ENCODE data around the gene MT3.
A peak's percentile ranks its signal among the peaks of the same experiment; 100 is the strongest.

MT3 gene

GRCh38 chr16:56632156-56632847, 43.0 kb downstream of the MT3 start, which contains the start of gene MT1M:
Gene MT1M (plus strand): TSS chr16:56632659. CDS start chr16:56632732, 73 bp downstream.
- peak; percentile 48 for DNase-seq

GRCh38 chr16:56632848-56633365, 43.6 kb downstream of the MT3 start:
- no peak for DNase-seq

GRCh38 chr16:56633535-56633934, 44.2 kb downstream of the MT3 start:
- DNase-seq, result no peak

- DNase-seq, result no peak
Observed at GRCh38 chr16:56634715-56635440, 45.5 kb downstream of the MT3 start.

GRCh38 chr16:56635441-56635967, 46.2 kb downstream of the MT3 start:
- DNase-seq, result no peak

GRCh38 chr16:56636616-56637413, 47.5 kb downstream of the MT3 start:
- DNase-seq, result no peak

GRCh38 chr16:56637814-56638750, 48.8 kb downstream of the MT3 start, which contains the start of gene MT1A:
Gene MT1A (plus strand): TSS chr16:56638666. CDS start chr16:56638739, 73 bp downstream.
- DNase-seq, result no peak

- DNase-seq, result no peak
Observed at GRCh38 chr16:56639045-56639444, 49.7 kb downstream of the MT3 start.

GRCh38 chr16:56640076-56640475, 50.7 kb downstream of the MT3 start:
- DNase-seq, result no peak
